SU-DHL-6 (cell line): ENCODE measurements around the gene ATP2A2.

Source experiments
- EZH2phosphoT487 ChIP-seq: fragments of 200-600 bp; sonication (generic), shearing (Covaris generic); conservative IDR thresholded peaks from 2 replicates; pipeline ENCODE4 v1.6.1; 2018; ENCODE audit warnings: mild to moderate bottlenecking, antibody characterized with exemption, low read length, moderate library complexity, mixed read lengths
- TF ChIP-seq, protein P1 (sequence below): fragments of 200-600 bp; sonication (generic); IDR thresholded peaks from one replicate; pipeline ENCODE4 v1.5.1; 2017; ENCODE audit warnings: antibody characterized with exemption, mild to moderate bottlenecking, low read length, moderate library complexity; ENCODE audit not compliant: insufficient read depth, poor library complexity, severe bottlenecking

DNA sequence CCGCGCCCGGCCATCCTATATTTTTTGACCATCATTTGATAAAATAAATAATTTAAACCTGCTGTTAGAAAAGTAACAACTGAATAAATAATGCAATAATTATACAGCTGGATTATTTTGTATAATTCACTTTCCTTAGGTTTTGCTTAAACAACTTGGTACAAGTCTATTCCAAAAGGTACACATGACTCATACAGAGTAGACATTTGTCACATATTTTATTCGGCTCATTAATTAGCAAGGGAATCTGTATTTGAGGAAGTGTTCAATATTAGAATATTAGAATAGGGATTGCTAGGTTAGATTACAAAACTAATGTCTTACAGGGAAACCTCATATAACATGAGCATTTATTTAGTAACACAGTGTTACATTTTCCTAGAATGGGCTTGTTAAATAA is 48.7 kb downstream of the ATP2A2 start:
- TF ChIP-seq, protein P1, sequence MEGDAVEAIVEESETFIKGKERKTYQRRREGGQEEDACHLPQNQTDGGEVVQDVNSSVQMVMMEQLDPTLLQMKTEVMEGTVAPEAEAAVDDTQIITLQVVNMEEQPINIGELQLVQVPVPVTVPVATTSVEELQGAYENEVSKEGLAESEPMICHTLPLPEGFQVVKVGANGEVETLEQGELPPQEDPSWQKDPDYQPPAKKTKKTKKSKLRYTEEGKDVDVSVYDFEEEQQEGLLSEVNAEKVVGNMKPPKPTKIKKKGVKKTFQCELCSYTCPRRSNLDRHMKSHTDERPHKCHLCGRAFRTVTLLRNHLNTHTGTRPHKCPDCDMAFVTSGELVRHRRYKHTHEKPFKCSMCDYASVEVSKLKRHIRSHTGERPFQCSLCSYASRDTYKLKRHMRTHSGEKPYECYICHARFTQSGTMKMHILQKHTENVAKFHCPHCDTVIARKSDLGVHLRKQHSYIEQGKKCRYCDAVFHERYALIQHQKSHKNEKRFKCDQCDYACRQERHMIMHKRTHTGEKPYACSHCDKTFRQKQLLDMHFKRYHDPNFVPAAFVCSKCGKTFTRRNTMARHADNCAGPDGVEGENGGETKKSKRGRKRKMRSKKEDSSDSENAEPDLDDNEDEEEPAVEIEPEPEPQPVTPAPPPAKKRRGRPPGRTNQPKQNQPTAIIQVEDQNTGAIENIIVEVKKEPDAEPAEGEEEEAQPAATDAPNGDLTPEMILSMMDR: no peak
- no peak for TF ChIP-seq EZH2phosphoT487
